Measurements from ENCODE around the gene KIFBP.

KIFBP gene

DNA sequence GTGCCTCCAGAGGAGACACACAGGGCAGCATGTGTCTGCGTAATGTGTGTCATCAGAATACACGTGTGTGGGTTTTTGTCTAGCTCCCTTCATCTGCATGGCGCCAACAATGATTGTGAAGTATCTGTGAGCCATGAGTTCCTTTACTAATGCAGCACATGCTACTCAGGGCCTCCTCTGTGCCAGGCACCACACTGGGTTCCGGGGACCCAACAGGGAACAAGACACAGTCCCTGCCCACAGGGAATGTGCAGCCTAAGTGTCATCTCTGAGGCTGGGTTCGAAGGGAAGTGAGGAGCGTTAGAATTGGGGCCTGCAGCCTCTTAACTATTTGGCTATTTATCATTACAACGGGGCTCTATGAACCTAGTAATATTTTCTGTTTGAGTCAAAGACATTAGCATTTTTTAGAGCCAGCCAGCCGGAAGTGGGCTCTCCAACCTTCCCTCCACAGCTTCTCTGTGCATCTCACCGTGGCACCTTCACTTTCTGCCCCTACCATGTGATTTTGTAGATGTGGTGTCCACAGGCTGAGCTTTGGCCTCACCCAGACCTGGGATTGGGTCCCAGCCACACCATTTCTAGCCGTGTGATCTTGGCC, 55.4 kb downstream of the KIFBP start:
- TF ChIP-seq, protein P1, sequence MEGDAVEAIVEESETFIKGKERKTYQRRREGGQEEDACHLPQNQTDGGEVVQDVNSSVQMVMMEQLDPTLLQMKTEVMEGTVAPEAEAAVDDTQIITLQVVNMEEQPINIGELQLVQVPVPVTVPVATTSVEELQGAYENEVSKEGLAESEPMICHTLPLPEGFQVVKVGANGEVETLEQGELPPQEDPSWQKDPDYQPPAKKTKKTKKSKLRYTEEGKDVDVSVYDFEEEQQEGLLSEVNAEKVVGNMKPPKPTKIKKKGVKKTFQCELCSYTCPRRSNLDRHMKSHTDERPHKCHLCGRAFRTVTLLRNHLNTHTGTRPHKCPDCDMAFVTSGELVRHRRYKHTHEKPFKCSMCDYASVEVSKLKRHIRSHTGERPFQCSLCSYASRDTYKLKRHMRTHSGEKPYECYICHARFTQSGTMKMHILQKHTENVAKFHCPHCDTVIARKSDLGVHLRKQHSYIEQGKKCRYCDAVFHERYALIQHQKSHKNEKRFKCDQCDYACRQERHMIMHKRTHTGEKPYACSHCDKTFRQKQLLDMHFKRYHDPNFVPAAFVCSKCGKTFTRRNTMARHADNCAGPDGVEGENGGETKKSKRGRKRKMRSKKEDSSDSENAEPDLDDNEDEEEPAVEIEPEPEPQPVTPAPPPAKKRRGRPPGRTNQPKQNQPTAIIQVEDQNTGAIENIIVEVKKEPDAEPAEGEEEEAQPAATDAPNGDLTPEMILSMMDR (conservative IDR thresholded peaks at IDR 0.05; ENCODE audit: low read depth, low read length), result no peak
- DNase-seq (ENCODE audit: low read depth), result no peak
- H3K4me3 ChIP-seq (ENCODE audit: low read depth, low read length), result no peak overlapping the region

DNA sequence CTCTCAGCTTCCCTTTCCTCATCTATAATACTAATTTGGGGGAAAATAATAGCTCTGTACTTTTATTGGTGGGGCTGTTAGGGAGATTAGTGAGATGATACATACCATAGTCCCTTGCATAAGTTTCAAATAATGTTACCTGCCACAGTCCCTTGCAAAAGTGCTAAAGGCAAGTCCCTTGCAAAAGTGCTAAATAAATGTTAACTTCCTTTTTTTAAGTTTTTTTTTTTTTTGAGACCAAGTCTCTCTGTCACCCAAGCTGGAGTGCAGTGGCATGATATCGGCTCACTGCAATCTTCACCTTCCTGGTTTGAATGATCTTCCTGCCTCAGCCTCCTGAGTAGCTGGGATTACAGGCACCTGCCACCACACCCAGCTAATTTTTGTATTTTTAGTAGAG, 55.9 kb downstream of the KIFBP start:
- DNase-seq (ENCODE audit: low read depth), result no peak
- H3K4me3 ChIP-seq (ENCODE audit: low read depth, low read length), result no peak overlapping the region

DNA sequence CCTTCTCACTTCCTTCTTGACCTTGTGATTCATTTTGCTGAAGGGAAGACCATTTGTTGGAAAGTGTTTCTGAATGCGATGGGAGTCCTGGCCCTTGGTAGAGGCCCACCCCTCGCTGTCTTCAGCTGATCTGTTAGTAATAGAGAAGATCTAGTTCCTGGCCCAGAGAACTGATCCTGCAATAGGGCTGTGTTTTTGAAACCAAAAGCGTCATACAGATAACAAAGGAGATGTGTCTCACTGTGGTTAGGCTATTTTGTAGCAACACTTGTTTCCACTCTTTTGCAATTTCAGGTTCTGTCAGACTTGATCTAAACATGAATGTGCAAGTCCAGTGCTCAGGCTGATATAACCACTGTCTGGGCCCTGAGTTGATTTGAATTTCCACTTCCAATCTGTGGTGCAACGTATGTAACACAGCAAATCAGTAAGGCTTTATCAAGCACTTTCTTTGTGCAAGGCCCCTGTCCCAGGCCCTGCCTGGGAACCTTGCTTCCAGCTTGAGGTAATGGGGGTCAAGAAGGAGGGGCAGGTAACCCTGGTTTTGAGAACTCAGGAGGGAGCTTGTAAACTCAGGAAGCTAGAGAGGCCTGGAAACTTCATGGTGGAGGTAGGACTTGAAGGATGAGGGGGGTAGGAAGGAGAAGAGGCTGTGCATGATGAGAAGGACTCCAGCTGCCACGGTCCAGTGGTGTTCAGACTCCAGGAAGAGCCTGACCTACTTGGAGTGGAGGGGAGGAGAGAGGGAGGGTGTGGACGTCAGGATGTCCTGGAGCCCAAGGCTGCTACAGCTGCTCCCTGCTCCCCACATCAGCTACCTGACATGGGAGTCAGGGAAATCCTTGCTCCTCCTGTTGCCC, 57.1 kb downstream of the KIFBP start:
- TF ChIP-seq, protein P1 (conservative IDR thresholded peaks at IDR 0.05; ENCODE audit: low read depth, low read length), result no peak
- no peak overlapping the region for H3K4me3 ChIP-seq (ENCODE audit: low read depth, low read length)
- peak; percentile 81 for DNase-seq (ENCODE audit: low read depth)

More for the DNA sequence above, 55.9 kb downstream of the KIFBP start:
- TF ChIP-seq, protein P1 (conservative IDR thresholded peaks at IDR 0.05; ENCODE audit: low read depth, low read length), result no peak

DNA sequence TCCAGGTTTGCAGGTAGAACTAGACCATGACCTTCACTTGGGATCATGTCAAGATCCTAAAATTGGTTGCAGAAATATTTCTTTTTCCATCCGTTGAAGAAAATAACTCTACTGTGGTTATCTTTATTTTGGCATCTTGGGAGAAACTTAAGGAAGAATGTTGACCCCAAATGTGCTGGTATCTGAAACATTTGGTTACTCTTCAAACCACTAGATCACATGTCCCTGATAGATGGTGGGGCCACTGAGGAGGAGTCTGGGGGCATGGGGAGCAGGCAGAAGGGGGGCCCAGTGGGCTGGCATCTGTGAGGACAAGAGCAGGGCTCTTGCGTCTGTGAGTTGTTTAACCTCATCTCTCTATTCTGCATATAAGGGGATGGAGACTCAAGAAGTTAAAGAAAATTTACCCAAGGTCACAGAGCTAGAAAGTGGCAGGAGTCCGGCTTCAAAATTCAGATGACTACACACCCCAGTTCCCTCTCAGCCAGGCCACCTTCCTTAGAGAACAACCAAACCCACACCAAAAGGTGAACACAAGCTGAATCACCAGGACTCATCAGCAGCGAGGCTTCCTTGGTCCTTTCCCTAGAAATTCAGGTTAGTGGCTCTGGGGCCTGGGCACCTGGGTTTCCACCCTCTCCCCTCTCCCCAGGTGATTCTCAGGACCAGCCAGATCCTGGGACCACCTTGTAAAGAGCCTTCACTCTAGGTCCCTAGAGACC, 58.7 kb downstream of the KIFBP start:
- no peak overlapping the region for H3K4me3 ChIP-seq (ENCODE audit: low read depth, low read length)
- DNase-seq (ENCODE audit: low read depth), result peak; percentile 31
- TF ChIP-seq, protein P1 (conservative IDR thresholded peaks at IDR 0.05; ENCODE audit: low read depth, low read length), result no peak

DNA sequence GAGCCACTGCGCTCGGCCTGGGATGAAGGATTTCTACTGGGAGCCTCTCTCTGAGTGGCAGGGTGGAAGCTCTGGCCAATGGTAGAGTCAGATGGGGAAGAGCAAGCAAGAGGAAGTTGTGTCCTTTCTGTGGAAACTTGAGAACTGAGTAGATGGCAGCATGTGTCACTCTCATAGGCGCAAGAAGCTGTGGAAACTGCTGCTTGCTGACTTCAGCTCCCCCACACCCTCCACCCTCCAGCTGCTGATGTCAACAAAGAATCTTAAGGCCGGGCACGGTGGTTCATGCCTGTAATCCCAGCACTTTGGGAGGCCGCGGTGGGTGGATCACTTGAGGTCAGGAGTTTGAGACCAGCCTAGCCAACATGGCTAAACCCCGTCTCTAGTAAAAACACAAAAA, 59.5 kb downstream of the KIFBP start:
- H3K4me3 ChIP-seq (ENCODE audit: low read depth, low read length), result no peak overlapping the region
- DNase-seq (ENCODE audit: low read depth), result peak; percentile 53
- TF ChIP-seq, protein P1 (conservative IDR thresholded peaks at IDR 0.05; ENCODE audit: low read depth, low read length), result no peak

DNA sequence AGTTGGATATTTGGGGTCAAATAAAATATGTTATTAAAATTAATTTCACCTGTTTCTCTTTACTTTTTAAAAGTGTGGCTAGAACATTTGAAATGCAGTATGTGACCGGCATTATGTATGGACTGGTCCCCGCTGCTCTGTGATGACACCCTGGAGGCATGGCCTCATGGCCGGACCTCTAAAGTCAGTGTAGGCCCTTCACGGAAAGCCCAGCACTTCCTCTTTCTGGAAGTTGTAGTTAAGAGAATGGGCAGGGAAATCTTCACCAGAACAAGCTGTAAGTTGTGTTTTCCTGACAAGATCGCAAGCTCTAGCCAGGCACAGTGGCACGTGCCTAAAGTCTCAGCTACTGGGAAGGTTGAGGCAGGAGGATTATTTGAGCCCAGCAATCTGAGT, 61.0 kb downstream of the KIFBP start:
- no peak for DNase-seq (ENCODE audit: low read depth)
- TF ChIP-seq, protein P1 (conservative IDR thresholded peaks at IDR 0.05; ENCODE audit: low read depth, low read length), result no peak
- H3K4me3 ChIP-seq (ENCODE audit: low read depth, low read length), result no peak overlapping the region

Measured in choroid plexus epithelial cell (primary cell).